Fibroblast of peridontal ligament (primary cell): ENCODE results near the gene EME2.
A peak's percentile ranks its signal among the peaks of the same experiment; 100 is the strongest.

Experiments
- DNase-seq: peaks from one replicate; pipeline ENCODE4 v3.0.0-alpha.2; 2010; ENCODE audit errors: extremely low read depth

EME2 gene

DNA sequence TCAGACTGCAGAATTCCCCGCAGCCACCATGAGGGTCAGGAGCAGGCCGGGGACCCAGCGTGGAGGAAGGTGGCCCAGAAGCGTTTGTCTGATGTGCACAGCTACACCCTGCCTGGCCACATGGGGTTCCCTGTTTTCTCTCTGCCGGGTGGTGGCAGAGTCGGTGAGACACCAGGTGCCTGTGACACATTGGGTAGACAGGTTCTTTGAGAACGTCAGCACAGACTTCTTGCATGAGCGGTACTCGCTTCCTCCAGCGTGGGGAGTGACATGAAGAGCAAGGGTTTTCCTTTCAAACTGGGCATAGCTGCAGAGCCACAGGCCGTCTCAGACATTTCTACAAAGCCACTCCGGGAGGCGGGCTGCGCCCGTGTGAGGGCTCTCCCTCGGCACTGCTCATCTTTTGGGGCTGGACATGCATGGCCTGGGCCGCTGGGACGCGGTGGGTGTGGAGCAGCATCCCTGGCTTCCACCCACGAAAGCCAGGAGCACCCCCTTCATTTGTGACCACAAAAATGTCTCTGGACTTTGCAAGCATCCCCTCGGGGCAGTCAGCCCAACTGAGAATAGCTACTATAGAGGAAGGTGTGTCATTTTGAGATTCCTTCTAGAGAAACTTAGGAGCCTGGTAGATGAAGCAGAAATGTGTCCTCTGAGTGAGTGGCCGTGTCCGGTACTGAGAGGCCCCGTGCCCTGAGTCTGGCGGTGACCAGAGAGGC lies 27.3 kb upstream of the EME2 start:
- DNase-seq: peak; percentile 56

DNA sequence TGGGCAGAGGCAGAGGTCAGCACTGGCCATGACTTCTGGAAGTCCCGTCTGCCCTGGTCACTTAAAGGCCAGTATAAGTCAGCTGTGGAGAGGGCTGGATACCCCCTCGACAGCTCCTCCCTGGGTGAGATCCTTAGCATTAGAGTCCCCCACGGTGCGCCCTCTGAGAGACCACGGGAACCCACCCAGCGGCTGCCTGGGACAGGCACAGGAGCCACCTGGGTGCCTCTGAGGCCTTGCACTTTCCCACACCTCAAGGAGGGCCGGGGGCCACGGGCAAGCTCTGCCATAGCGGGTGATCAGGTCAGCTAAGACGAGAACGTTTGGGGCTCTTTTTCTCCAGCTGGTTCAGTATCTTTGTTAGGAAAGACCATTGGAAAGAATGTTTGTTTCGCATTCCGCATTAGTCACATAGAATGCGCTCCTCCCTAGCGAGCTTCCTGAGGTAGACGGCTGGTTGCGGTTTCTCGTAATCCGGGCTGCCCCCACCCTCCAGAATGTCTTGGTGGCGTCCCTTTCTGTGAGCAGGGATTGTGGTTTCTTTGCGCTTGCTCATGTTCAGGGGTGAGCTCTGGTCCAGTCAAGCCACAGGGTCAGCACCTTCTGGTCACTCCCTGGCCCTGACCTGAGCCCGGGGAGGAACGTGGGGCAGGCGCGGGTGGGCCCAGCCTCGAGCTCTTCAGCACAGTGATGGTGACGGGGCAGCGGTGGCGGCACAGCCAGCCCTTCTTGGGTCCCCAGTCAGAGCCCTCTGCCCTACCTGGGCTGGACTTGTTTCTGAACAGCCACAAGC lies 26.5 kb upstream of the EME2 start:
- DNase-seq: peak; percentile 55

DNA sequence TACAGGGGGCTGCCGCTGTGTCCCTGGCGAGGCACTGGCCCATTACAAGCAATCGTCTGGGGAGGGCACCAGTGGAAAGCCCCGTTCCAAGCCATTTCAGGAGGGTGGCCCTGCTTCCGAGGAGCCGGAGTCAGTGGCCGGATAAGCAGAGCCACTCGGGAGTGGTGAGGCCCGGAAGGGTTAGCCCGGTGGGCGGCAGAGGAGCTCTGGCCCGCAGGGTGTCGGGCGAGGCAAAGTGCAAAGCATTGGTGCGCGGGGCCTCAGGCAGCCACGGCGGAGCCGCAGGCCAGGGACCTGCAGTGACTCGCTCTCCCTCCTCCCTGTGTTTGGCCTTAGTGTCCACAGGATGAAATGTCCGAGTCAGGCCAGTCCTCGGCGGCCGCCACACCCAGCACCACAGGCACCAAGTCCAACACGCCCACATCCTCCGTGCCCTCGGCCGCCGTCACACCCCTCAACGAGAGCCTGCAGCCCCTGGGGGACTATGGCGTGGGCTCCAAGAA lies 25.9 kb upstream of the EME2 start:
- no peak for DNase-seq

DNA sequence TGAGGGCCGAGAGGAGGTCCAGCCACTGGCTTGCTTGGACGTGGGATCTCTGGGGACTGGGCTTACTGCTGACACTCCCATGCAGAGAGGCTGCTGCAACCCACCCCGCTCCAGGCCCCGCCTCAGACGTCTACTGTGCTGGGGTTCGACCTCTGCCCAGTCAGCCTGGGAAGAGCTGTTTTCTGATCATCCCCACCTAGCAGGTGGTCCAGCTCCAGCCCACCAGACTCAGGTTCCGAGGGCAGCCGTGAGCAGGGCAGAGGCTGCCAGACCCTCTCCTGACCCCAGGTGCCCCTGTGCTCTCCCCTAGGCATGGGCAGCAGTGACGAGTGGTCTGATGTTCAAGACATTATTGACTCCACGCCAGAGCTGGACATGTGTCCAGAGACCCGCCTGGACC lies 24.7 kb upstream of the EME2 start:
- DNase-seq: no peak

DNA sequence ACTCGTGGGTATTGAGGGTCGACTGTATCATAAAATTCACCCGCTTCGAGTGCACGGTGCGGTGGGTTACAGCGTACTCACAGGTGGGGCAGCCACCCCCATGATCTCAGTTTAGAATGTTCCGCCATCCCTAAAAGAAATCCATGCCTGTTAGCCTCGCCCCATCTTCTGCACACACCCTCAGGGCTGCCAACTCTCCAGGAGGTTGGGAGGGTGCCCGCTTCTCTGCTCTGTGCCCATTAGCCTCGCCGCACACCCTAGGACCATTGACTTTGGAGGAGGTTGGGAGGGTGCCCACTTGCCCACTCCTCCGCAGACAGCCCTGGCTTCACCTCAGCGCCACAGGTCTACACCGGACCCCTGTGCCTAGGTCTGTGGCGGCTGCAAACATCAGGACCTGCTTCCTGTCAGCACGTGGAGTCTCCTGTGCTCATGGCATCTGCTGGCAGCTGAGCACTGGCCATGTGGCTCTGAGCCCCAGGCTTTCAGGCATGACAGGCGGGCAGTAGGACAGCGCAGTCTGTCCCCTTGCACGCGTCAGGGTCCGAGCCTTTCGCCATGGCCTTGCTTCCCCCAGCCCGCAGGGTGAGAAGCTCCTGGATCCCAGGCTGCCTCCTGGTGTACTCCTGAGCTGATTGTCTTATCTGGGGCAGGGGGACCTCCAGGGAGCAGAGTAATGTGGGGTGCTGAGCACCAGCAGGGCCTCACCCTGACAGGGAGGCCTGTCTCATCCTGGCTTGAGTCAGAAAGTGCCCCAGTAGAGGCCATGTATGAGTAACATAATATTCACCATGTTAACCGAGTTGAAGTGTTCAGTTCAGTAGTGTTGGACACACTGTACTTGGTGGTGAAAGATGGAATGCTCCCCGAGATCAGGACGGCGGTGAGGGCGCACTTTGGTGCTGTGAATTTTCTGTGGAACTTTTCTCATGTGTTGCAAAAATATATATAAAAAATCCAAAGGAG lies 23.2 kb upstream of the EME2 start:
- no peak for DNase-seq

DNA sequence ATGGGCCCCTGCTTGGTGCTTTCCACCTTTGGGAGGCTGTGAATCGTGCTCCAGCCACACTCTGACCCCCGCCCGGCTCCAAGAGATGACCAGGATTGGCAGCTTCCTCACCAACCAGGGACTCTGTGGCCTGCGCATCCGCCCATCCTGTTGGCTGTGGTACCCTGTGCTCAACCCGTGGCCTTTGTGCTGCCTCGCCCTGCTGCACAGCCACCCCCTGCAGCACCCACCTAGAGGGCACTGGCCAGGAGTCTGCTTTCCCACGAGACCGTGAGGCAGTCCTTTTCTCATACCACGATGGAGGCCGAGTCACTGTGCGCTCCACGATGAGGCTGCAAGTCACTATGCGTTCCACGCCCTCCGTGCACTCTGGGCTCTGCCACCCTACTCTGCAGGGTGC lies 20.7 kb upstream of the EME2 start:
- no peak for DNase-seq

DNA sequence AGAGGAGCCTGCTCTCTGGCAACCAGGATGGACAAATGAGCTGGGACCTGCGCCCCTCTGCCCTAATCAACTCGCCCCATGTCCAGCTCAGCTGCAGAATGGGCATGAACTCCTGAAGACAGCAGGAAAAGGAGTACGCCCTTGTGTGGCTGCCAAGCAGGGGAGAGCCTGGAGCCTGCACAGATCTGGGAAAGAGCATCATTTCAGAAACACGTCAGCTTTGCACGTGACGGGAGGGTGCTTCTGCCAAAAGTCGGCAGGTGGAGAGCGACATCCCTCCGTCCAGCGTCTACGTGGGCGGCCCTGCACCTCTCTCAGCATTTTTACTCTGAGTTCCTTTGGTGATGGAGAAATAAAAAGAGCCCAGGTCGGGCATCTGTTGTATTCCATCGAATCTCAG lies 19.8 kb upstream of the EME2 start:
- no peak for DNase-seq

DNA sequence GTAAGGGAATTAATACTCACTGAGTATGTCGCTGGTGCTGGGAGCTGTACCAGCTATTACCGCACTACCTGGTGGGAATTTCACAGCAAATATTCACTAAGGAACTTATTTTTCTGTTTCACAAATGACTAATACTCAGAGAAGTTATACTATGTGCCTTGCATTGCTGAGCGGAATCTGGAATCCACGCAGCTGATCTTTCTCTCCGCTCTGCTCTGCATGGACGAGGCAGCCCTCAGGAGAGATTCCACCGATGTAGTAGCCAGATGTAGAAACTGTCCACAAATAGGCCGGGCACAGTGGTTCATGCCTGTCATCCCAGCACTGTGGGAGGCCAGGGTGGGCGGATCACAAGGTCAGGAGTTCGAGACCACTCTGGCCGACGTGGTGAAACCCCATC lies 18.4 kb upstream of the EME2 start:
- no peak for DNase-seq

DNA sequence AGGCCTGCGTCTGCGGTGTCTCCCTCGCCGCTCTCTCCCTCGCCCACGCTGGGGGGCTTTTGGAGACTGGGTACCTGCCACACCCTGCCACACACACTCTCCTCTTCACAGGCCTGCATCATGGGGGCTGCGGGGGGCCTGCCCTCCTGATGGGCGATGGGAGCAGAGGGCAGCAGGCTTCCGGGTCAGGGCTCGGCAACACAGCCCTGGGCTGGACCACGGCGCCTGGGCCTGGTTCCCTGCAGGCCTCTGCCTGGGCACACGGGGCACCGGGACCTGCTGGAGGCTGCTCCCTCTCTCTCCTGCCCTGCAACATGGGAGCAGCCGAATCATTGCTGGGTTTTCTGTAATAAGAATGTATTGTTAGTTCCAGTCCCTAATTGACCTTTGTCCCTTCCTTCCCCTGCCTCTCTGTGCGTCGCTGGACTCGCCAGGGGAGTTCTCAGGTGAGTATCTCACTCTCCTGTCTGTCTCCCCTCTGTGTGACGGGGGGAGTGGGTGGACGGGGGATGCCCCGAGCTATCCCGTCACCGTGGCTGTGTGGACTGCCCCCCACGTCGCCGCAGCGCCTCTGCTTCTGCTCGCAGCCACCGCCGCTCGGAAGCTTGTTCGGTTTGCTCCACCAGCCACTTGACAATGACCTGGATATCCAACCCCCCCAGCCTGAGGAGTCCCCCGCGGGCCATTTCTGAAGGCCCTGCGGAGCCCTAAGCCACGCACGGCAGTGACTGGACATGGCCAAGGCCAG lies 14.7 kb upstream of the EME2 start:
- no peak for DNase-seq

DNA sequence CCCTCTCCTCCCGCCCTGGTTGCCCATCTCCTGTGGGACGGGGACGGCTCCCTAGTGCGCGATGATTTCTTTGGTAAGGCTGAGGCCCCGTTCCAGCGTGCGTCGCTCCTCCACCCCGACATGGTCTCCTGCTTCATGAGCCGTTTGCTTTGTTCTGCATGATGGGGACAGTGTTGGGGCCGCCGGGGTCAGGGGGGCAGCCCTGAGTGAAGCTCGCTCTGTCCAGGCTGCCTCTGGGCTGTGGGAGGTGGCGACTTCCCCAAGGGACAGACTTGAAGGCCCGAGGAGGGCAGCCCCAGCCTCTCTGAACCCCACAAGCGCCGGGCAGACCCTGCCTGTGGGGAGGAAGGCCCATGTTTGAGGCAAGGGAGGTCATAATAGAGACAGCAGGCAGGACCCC lies 13.7 kb upstream of the EME2 start:
- no peak for DNase-seq

DNA sequence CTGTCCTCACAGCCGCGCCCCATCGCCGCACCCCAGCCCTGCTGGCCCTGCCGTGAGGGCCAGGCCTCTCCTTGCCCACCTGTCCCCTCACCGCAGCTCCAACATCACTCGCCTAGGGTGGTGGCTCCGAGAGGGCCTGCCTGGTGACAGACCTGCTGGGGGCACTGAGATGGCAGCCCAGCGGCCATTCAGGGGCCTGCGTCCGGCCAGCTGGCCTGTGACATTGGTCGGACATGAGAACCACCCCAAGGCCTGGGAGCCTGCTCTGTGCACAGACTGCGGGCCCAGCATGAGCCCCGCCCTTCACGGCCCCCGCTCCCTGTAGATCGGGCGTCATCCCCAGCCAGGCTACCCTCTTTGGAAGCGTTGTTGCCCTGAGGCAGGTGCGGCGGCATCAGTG lies 13.1 kb upstream of the EME2 start:
- no peak for DNase-seq

DNA sequence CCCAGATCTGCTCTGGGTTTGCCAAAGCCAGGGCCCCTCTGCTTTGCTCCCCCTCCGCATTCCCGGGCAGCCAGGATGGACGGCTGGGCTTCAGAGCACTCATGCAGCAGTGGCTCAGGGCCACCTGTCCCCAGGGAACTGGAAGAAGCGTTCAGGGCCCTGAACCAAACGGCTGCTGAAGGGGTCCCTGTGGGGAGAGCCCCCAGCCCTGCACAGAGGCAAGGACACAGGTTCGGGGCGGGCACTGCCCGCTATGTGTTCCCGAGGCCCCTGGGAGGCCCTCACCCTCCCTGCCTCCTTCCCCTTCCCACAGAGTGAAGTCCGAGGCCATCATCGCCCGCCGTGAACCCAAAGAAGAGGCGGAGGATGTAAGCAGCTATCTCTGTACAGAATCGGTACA lies 11.7 kb upstream of the EME2 start:
- no peak for DNase-seq

DNA sequence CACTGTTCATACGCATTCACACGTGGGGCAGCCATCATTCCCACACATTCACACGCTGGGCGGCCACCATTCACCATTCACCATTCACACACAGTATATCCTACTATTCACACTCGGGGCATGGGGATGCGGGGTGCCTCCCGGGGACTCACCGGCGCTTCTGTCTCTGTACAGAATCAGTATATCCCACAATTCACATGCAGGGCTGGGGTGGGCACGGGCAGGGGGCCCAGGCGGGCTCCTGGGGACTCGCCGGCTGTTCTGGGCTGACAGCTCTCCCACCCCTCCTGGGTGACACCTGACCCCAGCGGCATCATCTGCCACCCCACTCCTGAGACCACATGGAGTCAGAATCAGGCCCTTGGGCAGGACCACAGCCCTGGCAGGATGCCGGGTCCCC lies 10.9 kb upstream of the EME2 start:
- DNase-seq: no peak

DNA sequence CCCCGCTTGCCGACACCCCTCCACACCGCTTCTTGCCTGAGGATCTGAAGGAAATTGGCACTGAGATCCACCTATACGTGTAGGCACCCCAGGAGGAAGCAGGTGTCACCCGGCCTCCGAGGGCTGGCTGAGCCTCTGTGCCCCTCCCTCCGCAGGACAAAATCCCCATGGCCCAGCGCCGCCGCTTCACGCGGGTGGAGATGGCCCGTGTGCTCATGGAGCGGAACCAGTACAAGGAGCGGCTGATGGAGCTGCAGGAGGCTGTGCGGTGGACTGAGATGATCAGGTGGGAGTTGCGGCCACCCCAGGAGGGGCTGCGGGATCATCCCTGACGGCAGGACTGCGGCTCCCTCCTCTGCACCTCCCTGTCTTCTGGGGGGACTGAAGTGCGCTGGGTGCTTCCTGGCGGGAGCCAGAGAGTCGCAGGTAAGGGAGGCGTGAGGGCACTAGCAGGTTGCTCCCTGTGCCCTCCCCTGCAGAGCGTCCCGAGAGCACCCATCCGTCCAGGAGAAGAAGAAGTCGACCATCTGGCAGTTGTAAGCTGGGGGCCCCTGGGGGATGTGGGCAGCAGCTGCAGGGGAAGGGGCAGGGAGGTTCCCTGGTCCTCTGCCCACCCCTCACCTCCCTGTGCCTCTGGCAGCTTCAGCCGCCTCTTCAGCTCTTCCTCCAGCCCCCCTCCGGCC lies 10.3 kb upstream of the EME2 start:
- no peak for DNase-seq

DNA sequence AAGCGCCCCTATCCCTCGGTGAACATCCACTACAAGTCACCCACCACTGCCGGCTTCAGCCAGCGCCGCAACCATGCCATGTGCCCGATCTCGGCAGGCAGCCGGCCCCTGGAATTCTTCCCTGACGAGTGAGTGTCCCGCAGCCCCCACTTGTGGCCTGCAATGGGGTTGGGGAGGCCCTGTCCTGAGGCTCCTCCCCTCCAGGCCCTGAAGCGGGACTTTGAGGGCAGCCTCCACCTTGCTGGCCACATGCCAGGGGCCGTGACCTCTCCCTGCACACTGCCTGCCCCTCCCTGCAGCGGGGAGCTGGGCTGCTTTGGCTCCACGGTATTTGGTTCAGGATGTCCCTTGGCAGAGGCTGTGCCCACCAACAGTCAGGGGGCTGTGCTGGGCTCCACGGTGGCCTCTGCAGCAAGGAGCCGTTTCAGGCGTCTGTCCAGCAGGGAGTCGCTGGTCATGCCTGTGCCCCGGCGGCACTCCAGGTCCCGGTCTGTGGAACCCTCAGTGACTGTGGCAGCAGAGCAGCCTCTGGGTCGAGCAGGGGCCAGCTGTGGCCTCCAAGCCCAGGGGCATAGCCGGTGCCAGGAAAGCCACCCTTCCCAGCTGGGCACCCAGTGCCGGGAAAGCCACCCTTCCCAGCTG lies 9.6 kb upstream of the EME2 start:
- no peak for DNase-seq

DNA sequence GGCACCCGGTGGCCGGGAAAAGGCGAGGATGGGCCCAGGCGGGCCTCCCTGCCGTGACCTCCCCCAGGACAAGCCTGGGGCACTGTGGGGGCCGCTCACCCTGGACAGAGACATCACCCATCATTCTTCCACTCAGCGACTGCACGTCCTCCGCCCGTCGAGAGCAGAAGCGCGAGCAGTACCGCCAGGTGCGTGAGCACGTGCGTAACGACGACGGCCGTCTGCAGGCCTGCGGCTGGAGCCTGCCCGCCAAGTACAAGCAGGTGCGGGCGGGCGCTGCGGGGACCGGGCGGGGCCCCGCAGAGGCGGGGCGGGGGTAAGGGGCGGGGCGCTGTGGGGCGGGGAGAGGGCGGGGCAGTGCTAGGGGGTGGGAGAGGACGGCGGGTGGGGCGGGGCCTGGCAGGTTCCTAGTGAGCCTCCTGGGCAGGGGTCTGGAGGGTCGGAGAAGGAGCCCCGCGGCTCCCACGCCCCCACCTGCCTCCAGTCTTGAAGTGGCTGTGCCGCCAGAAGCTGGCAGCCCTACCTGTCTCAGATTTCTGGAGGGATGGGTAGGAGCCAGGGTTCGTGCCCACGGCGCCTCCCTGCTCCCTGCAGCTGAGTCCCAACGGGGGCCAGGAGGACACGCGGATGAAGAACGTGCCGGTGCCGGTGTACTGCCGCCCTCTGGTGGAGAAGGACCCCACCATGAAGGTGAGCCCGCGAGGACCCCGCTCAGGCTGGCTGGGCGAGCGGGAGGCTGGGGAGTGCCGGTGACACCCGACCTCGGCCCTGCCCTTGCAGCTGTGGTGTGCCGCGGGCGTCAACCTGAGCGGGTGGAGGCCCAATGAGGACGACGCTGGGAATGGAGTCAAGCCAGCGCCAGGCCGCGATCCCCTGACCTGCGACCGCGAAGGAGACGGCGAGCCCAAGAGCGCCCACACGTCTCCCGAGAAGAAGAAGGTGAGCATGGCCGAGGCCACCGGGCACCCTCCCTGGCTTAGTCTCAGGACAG lies 8.8 kb upstream of the EME2 start:
- no peak for DNase-seq

DNA sequence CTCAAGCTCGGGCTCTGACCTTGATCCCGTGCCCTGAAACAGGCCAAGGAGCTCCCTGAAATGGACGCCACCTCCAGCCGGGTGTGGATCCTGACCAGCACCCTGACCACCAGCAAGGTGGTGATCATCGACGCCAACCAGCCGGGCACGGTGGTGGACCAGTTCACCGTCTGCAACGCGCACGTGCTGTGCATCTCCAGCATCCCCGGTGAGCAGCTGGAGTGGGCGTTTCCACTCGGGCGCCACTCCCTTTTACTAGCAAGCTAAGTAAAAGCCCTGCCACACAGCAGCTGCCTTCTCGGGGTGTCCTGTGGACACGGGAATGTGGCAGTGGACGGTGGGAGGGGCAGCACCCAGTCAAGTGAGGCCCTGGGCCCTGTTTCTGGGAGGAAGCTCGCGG lies 7.6 kb upstream of the EME2 start:
- DNase-seq: no peak

DNA sequence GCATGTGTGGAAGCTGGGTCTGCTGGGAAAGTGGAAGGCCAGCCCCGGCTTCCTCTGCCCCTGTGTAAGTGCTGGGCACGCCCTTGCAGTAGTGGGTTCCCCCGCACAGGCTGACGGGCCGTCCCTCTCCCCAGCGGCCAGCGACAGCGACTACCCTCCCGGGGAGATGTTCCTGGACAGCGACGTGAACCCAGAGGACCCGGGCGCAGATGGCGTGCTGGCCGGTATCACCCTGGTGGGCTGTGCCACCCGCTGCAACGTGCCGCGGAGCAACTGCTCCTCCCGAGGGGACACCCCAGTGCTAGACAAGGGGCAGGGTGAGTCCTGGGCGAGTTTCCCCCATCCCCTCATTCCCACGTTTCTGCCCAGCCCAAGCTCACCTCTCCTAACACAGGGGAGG lies 6.8 kb upstream of the EME2 start:
- no peak for DNase-seq

DNA sequence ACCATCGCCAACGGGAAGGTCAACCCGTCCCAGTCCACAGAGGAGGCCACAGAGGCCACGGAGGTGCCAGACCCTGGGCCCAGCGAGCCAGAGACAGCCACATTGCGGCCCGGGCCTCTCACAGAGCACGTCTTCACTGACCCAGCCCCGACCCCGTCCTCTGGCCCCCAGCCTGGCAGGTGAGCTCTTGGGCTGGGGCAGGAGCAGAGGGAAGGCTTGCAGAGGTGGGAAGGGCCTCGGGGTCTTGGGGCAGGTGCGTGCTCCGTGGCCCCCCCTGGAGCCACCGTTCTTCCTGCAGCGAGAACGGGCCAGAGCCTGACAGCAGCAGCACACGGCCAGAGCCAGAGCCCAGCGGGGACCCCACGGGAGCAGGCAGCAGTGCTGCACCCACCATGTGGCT lies 6.4 kb upstream of the EME2 start:
- DNase-seq: no peak
